Neural progenitor cell (in vitro differentiated cells): ENCODE results near the gene ETFA.

Experiments used
- CTCF ChIP-seq: fragments of 200-600 bp; sonication (generic); IDR thresholded peaks from 2 replicates; pipeline ENCODE4 v1.5.1; 2017; ENCODE audit warnings: antibody characterized with exemption, mild to moderate bottlenecking
- EZH2phosphoT487 ChIP-seq: fragments of 200-600 bp; sonication (generic); IDR thresholded peaks from 2 replicates; pipeline ENCODE4 v1.6.1; 2017; ENCODE audit warnings: antibody characterized with exemption

GRCh38 chr15:76200083-76200465, 111.2 kb downstream of the ETFA start:
- TF ChIP-seq CTCF (no peak), EZH2phosphoT487 (no peak)
